ENCODE results near the gene CLTCL1.

- TF ChIP-seq CTCF (IDR thresholded peaks at IDR 0.05 in 2 of 3, conservative IDR thresholded peaks at IDR 0.05 in 1 of 3; ENCODE audit: borderline replicate concordance in 1 of 3, insufficient read depth in 1 of 3, low read depth in 2 of 3, low read length in 2 of 3), result no peak
- TF ChIP-seq ATF3 (IDR thresholded peaks at IDR 0.05), result no peak
- TF ChIP-seq EZH2 (IDR thresholded peaks at IDR 0.05), result no peak
Observed at GRCh38 chr22:19129871-19130270, 161.6 kb downstream of the CLTCL1 start.
